Fibroblast of skin of right quadriceps (primary cell): ENCODE data around the gene BUD23.
A peak's percentile ranks its signal among the peaks of the same experiment; 100 is the strongest.
"Not testable (repeated sequence)": the region's sequence is repeated elsewhere in the genome, so short reads cannot be mapped to it uniquely, and the experiment has no call there.

Source experiments
- DNase-seq: peaks from one replicate; pipeline ENCODE4 v3.0.0-alpha.2; 2013

Gene BUD23

DNA sequence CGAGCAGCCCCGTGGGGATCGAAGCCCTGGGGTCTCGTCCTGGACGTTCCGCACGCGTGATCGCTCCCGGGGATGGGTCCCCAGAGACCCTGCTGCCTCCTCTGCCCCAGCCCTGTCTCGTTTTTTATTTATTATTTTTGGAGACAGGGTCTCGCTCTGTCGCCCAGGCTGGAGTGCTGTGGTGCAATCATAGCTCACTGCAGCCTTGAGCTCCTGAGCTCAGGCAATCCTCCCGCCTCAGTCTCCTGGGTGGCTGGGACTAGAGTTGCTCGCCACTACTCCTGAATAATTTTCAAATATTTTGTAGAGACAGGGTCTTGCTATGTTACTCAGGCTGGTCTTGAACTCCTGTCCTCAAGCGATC lies 36.4 kb downstream of the BUD23 start:
- DNase-seq = no peak

DNA sequence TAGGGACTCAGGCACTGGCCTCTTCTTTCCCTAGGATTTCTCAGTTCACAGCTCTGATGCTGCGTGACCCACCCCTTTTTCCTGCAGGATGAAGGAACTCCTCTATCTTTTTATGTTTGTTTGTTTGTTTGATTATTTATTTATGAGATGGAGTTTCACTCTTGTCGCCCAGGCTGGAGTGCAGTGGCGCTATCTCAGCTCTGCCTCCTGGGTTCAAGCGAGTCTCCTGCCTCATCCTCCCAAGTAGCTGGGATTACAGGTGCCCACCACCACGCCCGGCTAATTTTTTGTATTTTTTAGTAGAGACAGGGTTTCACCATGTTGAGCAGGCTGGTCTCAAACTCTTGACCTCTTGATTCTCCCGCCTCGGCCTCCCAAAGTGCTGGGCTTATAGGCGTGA lies 37.0 kb downstream of the BUD23 start:
- DNase-seq = not testable (repeated sequence)

DNA sequence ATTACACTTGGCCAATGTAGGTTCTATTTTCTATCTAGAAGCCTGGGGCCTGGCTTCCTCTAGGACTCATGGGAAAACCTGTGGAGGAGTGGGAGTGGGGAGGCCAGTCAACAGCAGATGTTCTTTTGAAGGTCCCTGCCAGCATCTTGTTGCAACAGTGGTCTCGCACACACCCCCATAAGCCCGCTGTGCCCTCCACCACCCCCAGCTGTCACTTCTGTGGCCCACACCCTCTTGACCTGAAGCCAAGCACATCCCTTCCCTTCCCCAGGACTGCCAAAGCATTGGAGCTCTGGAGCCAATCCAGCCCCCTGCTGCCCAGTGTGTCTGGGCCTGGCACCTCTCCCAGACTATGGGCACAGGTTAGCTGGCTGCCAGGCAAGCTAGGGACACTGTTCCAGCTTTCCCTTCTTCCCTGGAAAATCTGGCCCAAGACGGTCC lies 38.0 kb downstream of the BUD23 start:
- no peak for DNase-seq

DNA sequence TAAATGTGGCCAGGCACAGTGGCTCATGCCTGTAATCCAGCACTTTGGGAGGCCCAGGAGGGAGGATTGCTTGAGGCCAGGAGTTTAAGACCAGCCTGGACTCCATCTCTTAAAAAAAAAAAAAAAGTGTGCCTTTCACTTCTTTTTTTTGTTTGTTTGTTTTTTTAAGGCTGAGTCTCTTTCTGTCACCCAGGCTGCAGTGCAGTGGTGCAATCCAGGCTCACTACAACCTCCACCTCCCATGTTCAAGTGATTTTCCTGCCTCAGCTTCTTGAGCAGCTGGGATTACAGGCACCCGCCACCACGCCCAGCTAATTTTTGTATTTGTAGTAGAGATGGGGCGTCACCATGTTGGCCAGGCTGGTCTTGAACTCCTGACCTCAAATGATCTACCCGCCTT lies 38.8 kb downstream of the BUD23 start:
- not testable (repeated sequence) for DNase-seq

DNA sequence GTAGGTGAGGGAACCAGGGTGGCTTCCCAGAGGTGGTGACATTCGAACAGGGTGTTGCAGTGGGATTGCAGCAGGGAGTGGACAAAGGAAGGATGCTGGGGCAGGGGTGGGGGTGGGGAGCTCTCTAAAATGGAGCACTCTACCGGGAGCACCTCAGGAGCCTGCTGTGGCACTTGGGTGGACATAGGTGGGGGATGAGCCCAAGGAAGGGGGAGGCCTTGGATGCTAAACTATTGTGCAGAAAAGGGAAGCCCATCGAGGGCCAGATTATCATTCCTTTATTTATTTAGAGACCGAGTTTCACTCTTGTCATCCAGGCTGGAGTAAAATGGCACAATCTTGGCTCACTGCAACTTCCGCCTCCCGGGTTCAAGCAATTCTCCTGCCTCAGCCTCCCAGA lies 39.4 kb downstream of the BUD23 start:
- no peak for DNase-seq

DNA sequence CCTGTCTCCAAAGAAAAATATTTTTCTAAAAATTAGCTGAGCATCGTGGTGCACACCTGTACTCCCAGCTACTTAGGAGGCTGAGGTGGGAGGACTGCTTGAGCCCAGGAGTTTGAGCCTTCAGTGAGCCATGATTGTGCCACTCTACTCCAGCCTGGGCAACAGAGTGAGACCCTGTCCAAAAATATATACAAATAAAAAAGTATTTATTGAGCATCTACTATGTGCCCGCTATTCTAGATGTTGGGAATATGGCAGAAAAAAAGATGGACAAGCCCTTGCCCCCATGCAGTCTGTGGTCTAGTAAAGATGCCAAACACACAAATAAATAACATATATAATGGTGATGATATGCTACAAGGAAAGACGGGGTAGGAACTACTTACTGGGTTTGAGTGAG lies 40.4 kb downstream of the BUD23 start:
- DNase-seq = no peak

DNA sequence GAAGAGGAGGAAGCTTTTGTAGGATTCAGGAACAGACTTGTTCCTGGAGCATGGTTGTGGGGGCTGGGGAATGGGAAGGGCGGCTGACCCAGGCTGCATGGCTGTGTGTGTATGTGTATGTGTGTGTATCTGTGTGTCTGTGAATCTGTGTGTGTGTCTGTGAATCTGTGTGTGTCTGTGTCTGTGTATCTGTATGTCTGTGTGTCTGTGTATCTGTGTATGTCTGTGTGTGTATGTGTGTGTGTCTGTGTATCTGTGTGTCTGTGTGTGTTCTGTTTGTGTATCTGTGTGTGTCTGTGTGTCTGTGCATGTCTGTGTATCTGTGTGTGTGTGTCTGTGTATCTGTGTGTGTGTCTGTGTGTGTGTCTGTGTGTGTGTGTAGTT lies 42.7 kb downstream of the BUD23 start:
- DNase-seq = no peak

DNA sequence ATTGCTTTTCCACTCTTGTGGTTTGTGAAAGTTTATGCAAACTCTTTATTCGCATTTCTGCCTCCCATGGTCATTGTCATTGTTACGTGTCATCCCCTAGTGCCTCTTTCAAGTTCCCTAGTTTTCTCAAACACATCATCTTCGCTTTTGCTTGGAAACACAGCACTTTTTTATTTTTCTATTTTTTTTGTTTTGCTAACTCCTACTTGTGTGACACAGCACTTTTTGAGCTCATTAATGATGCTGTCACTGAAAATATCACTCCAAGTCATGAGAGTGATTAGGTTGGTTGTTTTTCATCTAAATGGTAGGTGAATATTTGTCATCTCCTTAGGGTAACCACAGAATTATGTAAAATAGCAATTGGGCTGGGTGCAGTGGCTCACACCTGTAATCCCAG lies 44.6 kb downstream of the BUD23 start:
- DNase-seq = no peak

DNA sequence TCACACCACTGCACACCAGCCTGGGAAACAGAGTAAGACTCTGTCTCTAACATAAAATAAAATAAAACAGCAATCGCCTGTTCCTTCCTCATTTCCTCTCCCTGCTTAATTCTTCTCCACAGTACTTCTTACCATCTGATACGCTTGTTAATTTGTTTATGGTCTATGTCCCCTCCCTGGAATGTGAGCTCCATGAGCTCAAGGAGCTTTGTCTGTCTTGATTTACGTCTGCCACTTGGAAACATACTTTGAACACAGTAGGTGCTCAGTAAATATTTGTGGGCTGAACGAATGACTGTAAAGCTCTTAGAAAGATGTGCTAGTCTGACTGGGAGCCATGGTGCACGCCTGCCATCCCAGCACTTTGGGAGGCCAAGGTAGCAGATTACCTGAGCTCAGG lies 45.2 kb downstream of the BUD23 start:
- no peak for DNase-seq

DNA sequence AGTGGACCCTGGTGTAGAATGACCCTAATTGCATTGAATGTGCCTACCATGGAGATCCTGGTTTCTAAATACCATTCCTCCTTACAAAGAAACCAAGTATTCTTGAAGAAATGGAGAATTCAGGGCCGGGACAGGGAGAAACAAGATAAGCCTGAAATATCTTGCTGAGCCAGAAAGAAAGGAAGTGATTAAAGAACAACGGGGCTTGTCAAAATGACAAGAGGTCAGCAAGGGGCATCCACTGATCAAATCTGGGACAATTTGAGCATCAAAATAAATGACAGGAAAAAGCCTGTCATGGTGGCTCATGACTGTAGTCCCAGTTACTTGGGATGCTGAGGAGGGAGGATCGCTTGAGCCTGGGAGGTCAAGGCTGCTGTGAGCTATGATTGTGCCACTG lies 47.1 kb downstream of the BUD23 start:
- DNase-seq = no peak

DNA sequence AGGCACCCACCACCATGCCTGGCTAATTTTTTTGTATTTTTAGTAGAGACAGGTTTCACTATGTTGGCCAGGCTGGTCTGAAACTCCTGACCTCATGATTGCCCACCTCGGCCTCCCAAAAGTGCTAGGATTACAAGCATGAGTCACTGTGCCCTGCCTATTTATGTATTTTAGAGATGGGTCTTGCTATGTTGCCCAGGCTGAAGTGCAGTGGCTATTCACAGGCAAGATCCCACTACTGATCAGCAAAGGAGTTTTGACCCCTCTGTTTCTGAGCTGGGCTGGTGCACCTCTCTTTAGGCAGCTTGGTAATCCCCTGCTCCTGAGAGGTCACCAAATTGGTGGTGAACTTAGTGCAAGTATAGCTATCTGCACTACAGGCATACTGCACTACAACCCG lies 49.0 kb downstream of the BUD23 start:
- no peak for DNase-seq

DNA sequence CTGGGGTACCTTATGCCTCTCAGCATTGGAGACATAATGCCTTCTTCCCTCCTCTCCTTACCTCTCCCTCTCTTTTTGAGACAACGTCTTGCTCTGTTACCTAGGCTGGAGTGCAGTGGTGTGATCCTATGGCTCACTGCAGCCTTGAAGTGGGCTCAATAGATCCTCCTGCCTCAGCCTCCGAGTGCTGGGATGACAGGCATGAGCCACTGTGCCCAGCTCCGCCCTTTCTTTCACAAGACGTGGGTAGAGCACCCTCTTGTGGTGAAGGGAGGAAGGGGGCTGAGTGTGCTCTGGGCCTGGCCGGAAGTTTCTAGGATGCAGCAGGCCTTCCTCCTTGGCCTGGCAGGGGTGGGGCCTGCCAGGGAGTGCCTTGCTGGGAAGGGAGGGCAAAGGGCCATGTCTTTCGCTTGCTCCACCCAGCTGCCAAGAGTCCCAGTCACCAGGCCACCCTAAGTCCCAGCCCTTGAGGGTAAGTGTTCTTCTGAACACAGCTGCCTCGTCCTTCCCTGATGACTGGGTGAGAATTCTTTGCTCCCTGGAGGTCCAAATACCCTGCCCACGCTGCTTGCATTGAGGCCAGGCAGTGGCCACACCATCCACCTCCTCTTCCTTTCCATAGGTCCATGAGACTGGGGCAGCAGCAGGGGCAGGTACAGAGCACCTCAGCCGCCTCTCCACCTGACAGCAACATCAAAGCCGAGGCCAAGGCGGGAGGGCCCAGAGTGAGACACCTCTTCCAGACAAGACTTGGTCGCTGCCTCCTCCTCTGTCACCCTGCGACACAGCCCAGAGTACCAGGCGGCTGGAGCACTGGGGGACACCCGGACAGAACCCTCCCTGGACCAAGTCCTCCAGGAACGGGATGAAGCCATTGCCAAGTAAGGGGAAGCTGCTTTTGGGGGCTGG lies 51.5 kb downstream of the BUD23 start:
- peak; percentile 75 for DNase-seq

DNA sequence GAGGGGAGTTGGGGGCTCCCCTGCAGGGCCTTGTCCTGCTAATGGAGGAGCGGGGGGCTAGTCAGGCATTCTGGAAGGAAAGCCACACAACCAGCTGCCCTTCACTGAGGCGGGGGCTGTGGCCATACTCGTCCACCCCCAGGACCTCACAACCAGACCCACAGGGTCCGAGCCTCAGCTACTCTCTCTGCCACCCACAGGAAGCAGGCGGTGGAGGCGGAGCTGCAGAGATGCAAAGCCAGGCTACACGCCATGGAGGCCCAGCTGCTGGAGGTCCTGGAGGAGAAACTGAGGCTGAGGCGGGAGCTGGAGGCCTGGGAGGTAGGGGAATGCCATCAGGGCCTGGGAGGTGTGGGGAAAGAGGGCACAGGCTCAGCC lies 52.1 kb downstream of the BUD23 start:
- DNase-seq = no peak

DNA sequence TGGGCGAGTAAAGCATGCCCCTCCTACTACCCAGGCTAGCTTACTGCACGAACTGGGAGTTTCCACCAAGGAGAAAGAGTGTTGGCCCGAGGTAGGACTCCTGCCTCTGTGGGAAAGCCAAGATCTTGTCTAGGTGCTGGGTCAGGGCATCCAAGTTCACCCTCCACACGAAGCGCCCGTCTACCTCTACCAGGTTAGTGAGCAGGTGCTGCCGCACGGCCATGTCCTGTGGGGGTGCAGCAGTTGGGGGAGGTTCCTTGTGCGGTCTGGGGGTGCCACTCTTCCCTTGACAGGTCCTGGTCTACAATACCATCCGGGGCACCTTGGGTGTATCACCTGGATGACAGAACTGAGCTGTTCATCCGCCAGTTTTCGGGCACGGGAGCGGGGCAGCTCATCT lies 53.5 kb downstream of the BUD23 start:
- DNase-seq = no peak

DNA sequence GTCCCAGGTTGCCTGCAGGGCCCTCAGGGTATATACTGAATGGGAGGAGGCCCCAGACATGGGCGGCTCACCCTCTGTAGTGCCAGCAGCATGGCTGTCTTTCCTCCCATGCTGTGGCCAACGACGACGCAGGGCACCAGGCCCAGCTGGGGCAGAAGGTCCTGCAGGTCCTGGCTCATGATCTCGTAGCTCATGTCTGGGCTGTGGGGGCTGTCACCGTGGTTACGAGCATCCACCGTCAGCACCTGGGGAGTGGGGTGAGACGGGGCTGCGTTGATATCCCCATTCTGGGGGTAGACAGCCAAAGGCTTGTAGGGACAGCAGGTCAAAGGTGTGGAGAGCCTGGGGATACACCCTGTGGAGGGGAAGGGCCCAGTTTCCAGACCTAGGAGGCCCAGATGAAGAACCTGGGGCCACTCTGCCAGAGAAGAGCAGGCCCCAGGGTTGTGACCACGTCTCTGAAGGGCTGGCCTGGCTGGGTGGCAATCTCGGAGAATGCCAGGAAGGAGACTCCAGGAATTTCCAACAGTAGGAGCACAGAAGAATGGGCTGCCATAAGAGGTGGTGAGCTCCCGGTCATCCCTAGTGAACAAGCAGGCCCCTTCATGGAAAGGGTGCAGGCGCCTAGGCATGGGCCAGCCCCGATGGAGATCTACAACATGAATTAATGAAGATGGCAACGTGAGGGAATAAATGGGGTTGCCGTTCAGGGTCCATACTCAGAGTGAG lies 54.3 kb downstream of the BUD23 start:
- no peak for DNase-seq

DNA sequence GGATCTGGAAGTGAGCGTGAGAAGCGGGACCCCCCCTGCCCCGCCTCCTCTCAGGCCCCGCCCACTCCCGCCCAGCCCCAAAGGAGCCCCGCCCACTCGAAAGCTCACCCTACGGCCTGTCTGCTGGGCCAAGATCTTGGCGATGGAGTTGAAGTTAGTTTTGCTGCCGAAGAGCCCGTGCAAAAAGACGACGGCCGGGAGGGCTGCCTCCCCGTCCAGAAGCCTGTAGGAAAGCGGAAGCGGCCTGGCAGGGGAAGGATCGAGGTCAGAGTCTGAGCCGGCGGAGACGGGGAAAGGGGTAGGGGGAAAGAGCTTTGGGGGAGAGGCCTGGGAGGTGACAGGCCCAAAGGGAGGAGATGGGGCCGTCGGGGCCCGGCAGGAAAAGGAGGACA lies 54.8 kb downstream of the BUD23 start:
- DNase-seq = peak; percentile 45

DNA sequence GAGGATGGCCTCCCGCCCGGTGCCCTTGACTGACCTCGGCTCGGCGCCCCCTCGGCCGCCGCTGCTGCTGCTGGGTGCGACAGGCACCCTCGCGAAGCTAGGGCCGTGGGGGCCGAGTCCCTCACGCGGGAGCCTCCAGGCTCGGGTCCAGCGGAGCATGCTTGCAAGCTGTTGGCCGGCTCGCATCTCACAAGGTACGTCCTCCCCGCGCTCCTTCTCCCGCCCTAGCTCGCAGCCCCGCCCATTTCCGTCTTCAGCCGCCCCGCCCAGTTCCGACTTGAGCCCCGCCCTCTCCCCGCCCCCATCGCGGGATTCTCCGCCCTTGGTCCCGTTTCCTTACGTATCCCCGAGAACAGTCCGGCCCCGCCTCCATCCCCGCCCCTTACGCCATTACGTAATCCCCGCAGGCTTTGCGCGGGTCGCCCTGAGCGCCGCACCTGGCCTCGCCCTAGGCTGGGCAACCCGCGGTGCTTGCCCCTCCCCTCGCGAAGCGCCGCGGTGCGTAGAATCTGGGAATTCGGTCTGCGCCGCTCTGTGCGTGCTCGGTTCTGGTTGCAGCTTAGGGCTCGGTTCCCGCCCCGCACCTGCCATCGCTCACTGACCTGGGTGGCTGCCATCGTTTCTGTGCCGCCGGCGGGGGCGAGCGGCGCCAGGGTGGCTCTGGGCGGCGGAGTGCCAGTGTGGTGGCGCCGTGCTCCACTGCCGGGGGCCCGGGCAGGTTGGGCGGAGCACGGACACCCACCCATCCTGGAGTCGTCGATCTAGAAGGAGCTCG lies 55.4 kb downstream of the BUD23 start, which contains the start of gene ABHD11:
Gene ABHD11 (minus strand): TSS at position 191 of the 775 bp plus-strand sequence. CDS start 32 bp downstream, at position 159.
- peak; percentile 94 for DNase-seq

DNA sequence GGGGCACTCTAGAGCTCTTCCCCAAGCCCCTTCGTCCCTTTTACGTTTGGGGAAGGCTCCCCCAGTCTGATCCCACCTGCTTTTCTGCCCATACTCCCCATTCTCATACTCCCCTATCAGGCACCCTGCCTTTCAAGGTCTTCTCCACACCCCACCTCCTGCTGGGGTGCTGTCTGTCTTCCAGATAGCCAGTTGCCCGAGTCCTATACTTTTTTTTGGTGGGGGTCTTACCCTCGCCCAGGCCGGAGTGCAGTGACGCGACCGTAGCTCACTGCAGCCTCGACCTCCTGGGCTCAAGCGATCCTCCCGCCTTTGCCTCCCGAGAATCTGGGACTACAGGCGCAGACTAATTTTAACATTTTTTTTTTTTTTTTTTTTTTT lies 56.0 kb downstream of the BUD23 start:
- DNase-seq = no peak

DNA sequence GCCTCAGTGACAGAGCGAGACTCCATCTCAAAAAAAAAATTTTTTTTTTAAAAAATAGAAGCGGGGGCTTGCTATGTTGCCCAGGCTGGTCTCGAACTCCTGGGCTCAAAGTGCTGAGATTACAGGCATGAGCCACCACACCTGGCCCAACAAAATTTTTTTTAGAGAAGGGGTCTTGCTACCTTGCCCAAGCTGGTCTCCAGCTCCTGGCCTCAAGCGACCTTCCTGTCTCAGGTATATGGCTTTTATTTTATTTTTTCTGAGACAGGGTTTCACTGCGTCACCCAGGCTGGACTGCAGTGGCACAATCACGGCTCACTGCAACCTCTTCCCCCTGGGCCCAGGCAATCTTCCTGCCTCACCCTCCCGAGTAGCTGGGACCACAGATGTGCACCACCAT lies 56.8 kb downstream of the BUD23 start:
- no peak for DNase-seq

DNA sequence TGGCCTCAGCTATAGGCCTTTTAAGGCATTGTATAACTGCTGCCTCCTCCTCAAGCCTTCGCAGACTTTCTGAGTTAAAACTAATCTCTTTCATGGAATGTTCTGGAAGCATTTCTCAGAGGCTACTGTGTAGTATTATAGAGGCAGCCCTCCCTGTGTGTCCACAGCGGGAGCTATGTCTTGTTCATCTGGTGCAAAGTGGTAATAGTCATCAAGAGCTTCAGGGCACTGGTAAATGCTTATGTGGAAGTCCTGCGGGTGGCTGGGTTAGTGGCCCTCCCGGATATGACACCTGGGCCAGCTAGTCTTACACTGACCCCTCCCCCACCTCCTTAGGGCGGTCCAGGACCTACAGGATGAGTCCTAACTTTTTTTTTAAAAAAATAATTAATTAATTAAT lies 57.4 kb downstream of the BUD23 start:
- DNase-seq = no peak

DNA sequence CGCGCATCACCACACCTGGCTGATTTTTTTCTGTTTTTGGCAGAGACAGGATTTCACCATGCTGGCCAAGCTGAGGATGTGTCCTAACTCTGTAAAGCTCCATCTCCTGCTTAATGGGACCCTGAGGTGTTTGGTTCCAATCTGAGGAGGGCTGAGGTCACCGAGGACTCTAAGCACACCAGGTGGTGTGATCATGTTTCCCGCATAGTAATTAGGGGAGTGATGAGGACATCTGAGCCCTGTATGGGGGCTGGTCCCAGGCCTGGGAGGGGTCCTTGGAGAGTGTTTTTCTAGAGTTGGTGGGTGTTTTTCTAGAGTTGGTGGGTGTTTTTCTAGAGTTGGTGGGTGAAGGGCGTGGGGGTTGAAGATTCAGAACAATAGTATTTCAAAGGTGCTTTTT lies 58.2 kb downstream of the BUD23 start:
- DNase-seq = no peak

DNA sequence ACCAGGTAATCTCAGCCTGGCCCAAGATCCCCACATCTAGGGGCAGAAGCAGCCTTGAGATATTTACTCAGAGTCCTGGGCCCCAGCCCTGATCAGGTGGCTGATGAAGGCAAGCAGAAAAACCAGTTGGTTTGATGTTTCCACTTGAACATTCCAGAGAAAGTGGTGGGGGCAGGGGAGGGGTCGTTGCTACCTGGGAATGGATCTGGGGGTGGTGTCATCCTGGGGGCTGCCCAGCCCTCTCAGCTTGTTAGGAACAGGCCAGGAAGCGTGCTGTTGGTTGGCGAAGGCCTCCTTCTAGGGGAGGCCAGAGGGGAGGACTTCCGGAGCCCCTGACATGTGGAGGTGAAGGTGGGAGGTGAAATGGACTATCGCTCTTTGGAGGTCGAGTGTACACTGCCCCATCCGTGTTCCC lies 58.9 kb downstream of the BUD23 start:
- DNase-seq = no peak
